Naive thymus-derived CD4-positive, alpha-beta T cell (primary cell): ENCODE measurements around the gene SAFB. TPM values are rescaled to one million over a fixed set of nuclear protein-coding genes. Genes with fewer than 3 reads are reported as not detected.

Experiments used
- ATAC-seq: fragments of 150-1000 bp; cut with Tn5 transposase; 2 replicates; pipeline ENCODE4 v1.10.0; 2021; ENCODE audit warnings: mild to moderate bottlenecking, moderate library complexity
- CTCF ChIA-PET: fragments of 350-600 bp; sonication (Branson Sonifier 250); formaldehyde crosslinking; loops from one replicate; lab custom pipeline; 2021; ENCODE audit warnings: antibody characterized with exemption; lab: Charles Lee
- POLR2A ChIA-PET: fragments of 350-600 bp; sonication (Branson Sonifier 250); formaldehyde crosslinking; loops from one replicate; lab custom pipeline; 2021; ENCODE audit warnings: antibody characterized with exemption, inconsistent platforms; lab: Charles Lee
- DNase-seq, 9 donors: peaks; one replicate each; pipeline versions ENCODE4 v3.0.0 to v3.0.0-alpha.2; 2020 to 2022; ENCODE audit warnings: mixed read lengths in 1 of 9
- H3K27ac ChIP-seq: one replicate; pipeline ENCODE4 v1.7.0; 2013; ENCODE audit warnings: mild to moderate bottlenecking, low read depth, low read length, moderate library complexity
- H3K27me3 ChIP-seq, 2 donors: one replicate each; pipeline ENCODE4 v1.7.0; 2013; ENCODE audit warnings: low read length in 2 of 2, mild to moderate bottlenecking in 2 of 2, moderate library complexity in 2 of 2; ENCODE audit not compliant: control insufficient read depth in 2 of 2, insufficient read depth in 2 of 2
- H3K36me3 ChIP-seq, 3 experiments: 1 replicate in 2 of 3; 2 replicates in 1 of 3; pipeline ENCODE4 v1.7.0; 2013; ENCODE audit warnings: low read length in 3 of 3, mild to moderate bottlenecking in 3 of 3, moderate library complexity in 1 of 3; ENCODE audit not compliant: insufficient read depth in 3 of 3, control insufficient read depth in 2 of 3
- H3K4me1 ChIP-seq, 2 donors: one replicate each; pipeline ENCODE4 v1.7.0; 2013; ENCODE audit warnings: low read length in 2 of 2, mild to moderate bottlenecking in 2 of 2, moderate library complexity in 1 of 2; ENCODE audit not compliant: control insufficient read depth in 2 of 2, insufficient read depth in 2 of 2
- H3K4me3 ChIP-seq: 2 replicates; pipeline ENCODE4 v1.7.0; 2013; ENCODE audit warnings: mild to moderate bottlenecking, low read length
- H3K9me3 ChIP-seq, 3 experiments: 1 replicate in 2 of 3; 2 replicates in 1 of 3; pipeline ENCODE4 v1.7.0; 2013; ENCODE audit warnings: low read length in 3 of 3; ENCODE audit not compliant: control insufficient read depth in 2 of 3
- H3K27ac Mint-ChIP-seq, 9 donors: one replicate each; pipeline ENCODE4 v1.8.0; 2020 to 2022; ENCODE audit warnings: mixed read lengths in 9 of 9, mild to moderate bottlenecking in 8 of 9, moderate library complexity in 5 of 9, inconsistent platforms in 2 of 9
- H3K27me3 Mint-ChIP-seq, 5 donors: one replicate each; pipeline ENCODE4 v1.8.0; 2021 to 2022; ENCODE audit warnings: mixed read lengths in 5 of 5, mild to moderate bottlenecking in 1 of 5
- H3K36me3 Mint-ChIP-seq, 5 donors: one replicate each; pipeline ENCODE4 v1.8.0; 2020 to 2022; ENCODE audit warnings: mixed read lengths in 5 of 5, mild to moderate bottlenecking in 3 of 5, inconsistent platforms in 1 of 5
- H3K4me1 Mint-ChIP-seq, 7 donors: one replicate each; pipeline ENCODE4 v1.8.0; 2020 to 2022; ENCODE audit warnings: mixed read lengths in 7 of 7, mild to moderate bottlenecking in 3 of 7, inconsistent platforms in 1 of 7
- H3K4me3 Mint-ChIP-seq, 10 donors: one replicate each; pipeline ENCODE4 v1.8.0; 2020 to 2022; ENCODE audit warnings: mild to moderate bottlenecking in 10 of 10, mixed read lengths in 10 of 10, moderate library complexity in 6 of 10, inconsistent platforms in 2 of 10
- H3K9me3 Mint-ChIP-seq, 11 donors: one replicate each; pipeline ENCODE4 v1.8.0; 2020 to 2022; ENCODE audit warnings: mixed read lengths in 11 of 11, mild to moderate bottlenecking in 4 of 11, inconsistent platforms in 1 of 11, moderate library complexity in 1 of 11
- intact Hi-C, 2 donors: fragments of 100-400 bp; cut with micrococcal nuclease; formaldehyde crosslinking; loops; one replicate each; pipeline ENCODE4 v1.15.1; 2023
- polyA plus RNA-seq, 2 donors: library from polyadenylated mRNA; unstranded; fragments of 300-500 nt; fragmentation: Illumina TruSeq; gene quantifications; one replicate each; pipeline ENCODE4 v1.2.3, GENCODE V29; 2021
- total RNA-seq, 6 experiments: library from RNA in 5 of 6; stranded (reverse) in 5 of 6; gene quantifications; 1 replicate in 5 of 6; 2 replicates in 1 of 6; pipeline ENCODE4 v1.2.3 and lab custom pipeline; 2021 to 2026

Gene SAFB
- total and polyA plus RNA-seq, 7 experiments from 2014 or later, result 50.3 to 203 (median 170) TPM

DNA sequence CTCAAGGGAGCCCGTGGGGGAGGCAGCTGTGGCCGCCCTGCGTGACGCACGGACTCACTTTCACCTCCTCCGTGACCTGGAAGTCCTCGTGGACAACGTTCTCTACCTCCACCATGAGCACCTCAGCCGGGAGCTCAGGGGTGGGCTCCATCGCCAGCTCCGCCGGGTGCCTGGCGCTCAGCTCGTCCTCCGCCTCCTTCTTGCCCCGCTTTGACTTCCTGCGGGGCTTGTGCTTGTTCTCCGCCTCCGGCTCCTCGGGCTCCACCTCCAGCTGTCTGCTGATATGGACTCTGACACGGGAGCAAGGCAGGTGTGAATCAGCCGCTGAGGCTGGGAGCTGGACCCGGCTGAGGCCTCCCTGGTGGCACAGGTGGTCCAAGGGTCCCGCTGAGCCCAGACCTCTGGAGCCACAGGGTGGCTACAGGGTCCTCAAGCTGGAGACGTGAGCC is 88.9 kb downstream of the SAFB start:
- DNase-seq (no peak), ATAC-seq (no peak)
- Mint-ChIP-seq H3K27me3 (no peaks in the 10 kb centered on the region), H3K27ac (no peak overlapping the region), H3K9me3 (peaks cover 0 to 2% (median 0%) of the 10 kb centered on the region in 11 donors), H3K4me1 (peaks cover 0 to 9% (median 9%) of the 10 kb centered on the region in 7 donors), H3K4me3 (no peak overlapping the region), H3K36me3 (peaks cover 0 to 14% (median 3%) of the 10 kb centered on the region in 5 donors)
- no peaks in the 10 kb centered on the region for H3K4me1 ChIP-seq
- no peaks in the 10 kb centered on the region for H3K9me3 ChIP-seq
- ChIA-PET CTCF (interaction anchor here (0.7 to 1.1 kb wide), 2 partner anchors 22 to 1874 kb away, joined by 3 to 5 read pairs; partner anchors contain the start of gene RPL36), POLR2A (no interaction called here)
- H3K27me3 ChIP-seq, result no peaks in the 10 kb centered on the region
- H3K36me3 ChIP-seq, result peaks cover 0 to 58% (median 12%) of the 10 kb centered on the region in 3 experiments
- intact Hi-C loops, result no loop called here
- no peak overlapping the region for H3K27ac ChIP-seq
- H3K4me3 ChIP-seq, result no peak overlapping the region

DNA sequence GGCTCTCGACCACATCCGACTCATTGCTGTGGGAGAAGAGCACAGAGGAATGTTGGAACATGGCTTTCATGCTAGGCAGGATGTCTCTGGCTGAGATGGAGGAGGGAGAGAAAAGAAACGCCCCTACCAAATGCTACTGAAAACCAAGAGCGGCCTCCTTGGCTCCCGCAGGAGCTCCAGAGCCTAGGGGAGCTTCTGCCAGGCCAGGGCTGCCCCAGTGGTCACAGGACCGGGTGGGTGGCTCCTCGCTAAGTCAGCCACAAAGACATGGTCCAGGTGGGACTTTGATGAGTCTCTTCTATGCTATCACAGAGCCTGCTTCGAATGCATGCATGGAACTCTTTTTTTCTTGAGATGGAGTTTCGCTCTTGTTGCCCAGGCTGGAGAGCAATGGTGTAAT is 90.3 kb downstream of the SAFB start:
- intact Hi-C loops, result no loop called here
- peaks cover 0 to 2% (median 0%) of the 10 kb centered on the region in 11 donors for H3K9me3 Mint-ChIP-seq
- no peaks in the 10 kb centered on the region for H3K27me3 Mint-ChIP-seq
- no peaks in the 10 kb centered on the region for H3K9me3 ChIP-seq
- ATAC-seq, result no peak
- no peak overlapping the region for H3K4me3 ChIP-seq
- H3K4me1 Mint-ChIP-seq, result peaks cover 9 to 22% (median 19%) of the 10 kb centered on the region in 7 donors
- H3K4me3 Mint-ChIP-seq, result no peak overlapping the region
- no peak overlapping the region for H3K27ac Mint-ChIP-seq
- H3K4me1 ChIP-seq, result peaks cover 0 to under 1% of the 10 kb centered on the region in 2 donors
- ChIA-PET CTCF (interaction anchor here (0.6 kb wide), 1 partner anchor 44 kb away, joined by 3 read pairs; no protein-coding TSS in a partner anchor), POLR2A (interaction anchor here (0.6 to 2.2 kb wide), 2 partner anchors 10 to 22 kb away, joined by 3 to 10 read pairs; no protein-coding TSS in a partner anchor)
- DNase-seq, result no peak
- H3K27me3 ChIP-seq, result no peaks in the 10 kb centered on the region
- no peak overlapping the region for H3K27ac ChIP-seq
- peaks cover 0 to 55% (median 12%) of the 10 kb centered on the region in 3 experiments for H3K36me3 ChIP-seq
- H3K36me3 Mint-ChIP-seq, result peaks cover 0 to 12% (median 3%) of the 10 kb centered on the region in 5 donors

DNA sequence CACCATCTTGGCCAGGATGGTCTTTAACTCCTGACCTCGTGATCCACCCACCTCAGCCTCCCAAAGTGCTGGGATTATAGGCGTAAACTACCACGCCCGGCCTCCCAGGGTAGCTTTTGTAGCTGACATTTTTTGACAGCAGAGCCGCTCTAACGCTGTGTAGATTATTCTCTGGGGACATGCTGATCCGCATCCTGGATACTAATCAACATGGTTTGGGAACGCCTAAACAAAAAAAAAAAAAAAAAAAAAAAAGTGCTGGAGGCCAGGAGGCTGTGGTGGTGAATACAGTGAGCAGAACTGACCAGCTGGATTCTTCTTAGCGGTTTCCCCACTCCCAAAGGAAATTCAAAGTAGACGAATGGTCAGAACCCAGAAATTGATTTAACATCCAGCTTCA is 91.9 kb downstream of the SAFB start:
- Mint-ChIP-seq H3K27me3 (no peaks in the 10 kb centered on the region), H3K4me3 (no peak overlapping the region), H3K4me1 (peaks cover 9 to 35% (median 29%) of the 10 kb centered on the region in 7 donors), H3K36me3 (peaks cover 0 to 15% (median 3%) of the 10 kb centered on the region in 5 donors), H3K27ac (no peak overlapping the region), H3K9me3 (no peaks in the 10 kb centered on the region)
- Histone ChIP-seq H3K27ac (no peak overlapping the region), H3K4me1 (peaks cover 12 to 13% of the 10 kb centered on the region in 2 donors), H3K9me3 (no peaks in the 10 kb centered on the region), H3K36me3 (peaks cover 0 to 51% (median 12%) of the 10 kb centered on the region in 3 experiments), H3K4me3 (no peak overlapping the region), H3K27me3 (no peaks in the 10 kb centered on the region)
- ChIA-PET POLR2A (interaction anchor here (0.6 to 2.2 kb wide), 4 partner anchors 18 to 246 kb away, joined by 3 to 10 read pairs (median 4); no protein-coding TSS in a partner anchor), CTCF (interaction anchor here (0.6 kb wide), 3 partner anchors 13 to 79 kb away, joined by 3 to 4 read pairs (median 4); no protein-coding TSS in a partner anchor)
- ATAC-seq (no peak), DNase-seq (no peak)
- intact Hi-C loops, result no loop called here

GRCh38 chr19:5717215-5717935 is 94.5 kb downstream of the SAFB start:
- intact Hi-C loops, result no loop called here
- Histone ChIP-seq H3K27me3 (no peaks in the 10 kb centered on the region), H3K4me1 (peaks cover 12 to 16% of the 10 kb centered on the region in 2 donors), H3K36me3 (peaks cover 0 to 32% (median 5%) of the 10 kb centered on the region in 3 experiments), H3K27ac (peak overlapping the region; percentile 51), H3K4me3 (no peak overlapping the region), H3K9me3 (no peaks in the 10 kb centered on the region)
- H3K9me3 Mint-ChIP-seq, result peaks cover 0 to 7% (median 0%) of the 10 kb centered on the region in 11 donors
- DNase-seq, result no peak
- ChIA-PET POLR2A (interaction anchor here (0.7 to 1.8 kb wide), 4 partner anchors 27 to 95 kb away, joined by 3 to 5 read pairs (median 4); partner anchors contain the start of genes RPL36, SAFB and SAFB2), CTCF (interaction anchor here (0.7 kb wide), 1 partner anchor 11 kb away, joined by 3 read pairs; no protein-coding TSS in a partner anchor)
- H3K4me3 Mint-ChIP-seq, result peak overlapping the region in 9 of 10 donors; percentile 34 to 96 (median 62)
- peaks cover 0 to 12% (median 4%) of the 10 kb centered on the region in 5 donors for H3K36me3 Mint-ChIP-seq
- H3K27me3 Mint-ChIP-seq, result peaks cover 0 to 2% (median 0%) of the 10 kb centered on the region in 5 donors
- no peak for ATAC-seq
- H3K27ac Mint-ChIP-seq, result peak overlapping the region in 4 of 9 donors; percentile 61 to 77 (median 69)
- peaks cover 9 to 42% (median 29%) of the 10 kb centered on the region in 7 donors for H3K4me1 Mint-ChIP-seq

Other genes with a start within 250 kb of the SAFB start
- gene ZNRF4, start 167.7 kb upstream of the SAFB start, total RNA-seq, result not detected
- gene ZNRF4, start 167.7 kb upstream of the SAFB start, polyA plus RNA-seq, result not detected
- 1 to 10 TPM in 2 of 5 experiments, under 1 TPM in 3; 0.70 to 1.9 (median 0.97) TPM for gene TINCR, start 55.1 kb upstream of the SAFB start, total RNA-seq
- gene TINCR, start 55.1 kb upstream of the SAFB start, polyA plus RNA-seq, result not detected
- gene SAFB2, start 307 bp upstream of the SAFB start, total RNA-seq, result 100 to 1,000 TPM; 112 to 250 (median 243) TPM
- 10 to 100 TPM; 28.5 to 49.2 TPM for gene SAFB2, start 307 bp upstream of the SAFB start, polyA plus RNA-seq
- 10 to 100 TPM; 26.1 to 49.3 (median 38.4) TPM for gene MICOS13, start 57.4 kb downstream of the SAFB start, total RNA-seq
- 100 to 1,000 TPM in 1 of 2 donors, 10 to 100 TPM in 1; 76.8 to 109 TPM for gene MICOS13, start 57.4 kb downstream of the SAFB start, polyA plus RNA-seq
- gene HSD11B1L, start 57.9 kb downstream of the SAFB start, total RNA-seq, result 1 to 10 TPM; 2.8 to 5.2 (median 3.6) TPM
- 1 to 10 TPM; 8.4 to 9.6 TPM for gene HSD11B1L, start 57.9 kb downstream of the SAFB start, polyA plus RNA-seq
- 1,000 to 10,000 TPM in 3 of 5 experiments, 100 to 1,000 TPM in 2; 865 to 1,786 (median 1,037) TPM for gene RPL36, start 67.2 kb downstream of the SAFB start, total RNA-seq
- 1,000 to 10,000 TPM; 2,342 to 2,564 TPM for gene RPL36, start 67.2 kb downstream of the SAFB start, polyA plus RNA-seq
- gene LONP1, start 97.1 kb downstream of the SAFB start, total RNA-seq, result 100 to 1,000 TPM in 1 of 5 experiments, 10 to 100 TPM in 4; 62.8 to 102 (median 74.8) TPM
- gene LONP1, start 97.1 kb downstream of the SAFB start, polyA plus RNA-seq, result 10 to 100 TPM; 20.0 to 60.0 TPM
- under 1 TPM in 1 of 5 experiments, not detected in 4; 0.07 TPM for gene CATSPERD, start 97.6 kb downstream of the SAFB start, total RNA-seq
- gene CATSPERD, start 97.6 kb downstream of the SAFB start, polyA plus RNA-seq, result not detected
- 1 to 10 TPM; 4.7 to 8.6 (median 6.5) TPM for gene PRR22, start 161.7 kb downstream of the SAFB start, total RNA-seq
- gene PRR22, start 161.7 kb downstream of the SAFB start, polyA plus RNA-seq, result under 1 TPM in 1 of 2 donors, not detected in 1; 0.20 TPM
- gene DUS3L, start 168.1 kb downstream of the SAFB start, total RNA-seq, result 100 to 1,000 TPM in 2 of 5 experiments, 10 to 100 TPM in 3; 53.2 to 179 (median 82.7) TPM
- 10 to 100 TPM; 33.1 to 56.5 TPM for gene DUS3L, start 168.1 kb downstream of the SAFB start, polyA plus RNA-seq
- gene NRTN, start 182.0 kb downstream of the SAFB start, total RNA-seq, result 1 to 10 TPM in 1 of 5 experiments, under 1 TPM in 3, not detected in 1; 0.19 to 1.0 (median 0.81) TPM
- under 1 TPM; 0.21 to 0.64 TPM for gene NRTN, start 182.0 kb downstream of the SAFB start, polyA plus RNA-seq
- not detected for gene FUT6, start 216.6 kb downstream of the SAFB start, total RNA-seq
- not detected for gene FUT6, start 216.6 kb downstream of the SAFB start, polyA plus RNA-seq
- gene FUT3, start 228.4 kb downstream of the SAFB start, total RNA-seq, result under 1 TPM in 2 of 5 experiments, not detected in 3; 0.29 to 0.45 TPM
- not detected for gene FUT3, start 228.4 kb downstream of the SAFB start, polyA plus RNA-seq
- 1 to 10 TPM in 2 of 5 experiments, under 1 TPM in 1, not detected in 2; 0.24 to 6.2 (median 2.5) TPM for gene FUT5, start 247.5 kb downstream of the SAFB start, total RNA-seq
- not detected for gene FUT5, start 247.5 kb downstream of the SAFB start, polyA plus RNA-seq